CD4-positive, alpha-beta T cell treated with Interleukin-15 for 1 hour (primary cell): ENCODE results near the gene SERINC5.

Experiments used
- DNase-seq: peaks from one replicate; pipeline ENCODE4 v3.0.0-alpha.2; 2020

The SERINC5 gene

GRCh38 chr5:80254767-80255430, 949 bp downstream of the SERINC5 start:
- DNase-seq: no peak

- peak; percentile 24 for DNase-seq
Observed at GRCh38 chr5:80251636-80252035, 4.2 kb downstream of the SERINC5 start.

- no peak for DNase-seq
Observed at GRCh38 chr5:80250801-80251200, 5.0 kb downstream of the SERINC5 start.

GRCh38 chr5:80249901-80250300, 5.9 kb downstream of the SERINC5 start:
- DNase-seq: no peak

GRCh38 chr5:80248378-80248777, 7.5 kb downstream of the SERINC5 start:
- DNase-seq: no peak

GRCh38 chr5:80246995-80247729, 8.7 kb downstream of the SERINC5 start:
- peak; percentile 30 for DNase-seq

GRCh38 chr5:80246001-80246758, 9.7 kb downstream of the SERINC5 start:
- no peak for DNase-seq

GRCh38 chr5:80243567-80243966, 12.3 kb downstream of the SERINC5 start:
- DNase-seq: no peak

- DNase-seq: no peak
Observed at GRCh38 chr5:80242849-80243248, 13.0 kb downstream of the SERINC5 start.

GRCh38 chr5:80240368-80240986, 15.4 kb downstream of the SERINC5 start:
- DNase-seq: no peak

GRCh38 chr5:80239680-80240367, 16.0 kb downstream of the SERINC5 start:
- DNase-seq: no peak

- DNase-seq: no peak
Observed at GRCh38 chr5:80238778-80239679, 16.8 kb downstream of the SERINC5 start.

- DNase-seq: no peak
Observed at GRCh38 chr5:80238097-80238496, 17.8 kb downstream of the SERINC5 start.

GRCh38 chr5:80237243-80237642, 18.6 kb downstream of the SERINC5 start:
- DNase-seq: no peak

- no peak for DNase-seq
Observed at GRCh38 chr5:80234116-80234948, 21.5 kb downstream of the SERINC5 start.

- DNase-seq: no peak
Observed at GRCh38 chr5:80231693-80232092, 24.2 kb downstream of the SERINC5 start.

GRCh38 chr5:80231243-80231642, 24.6 kb downstream of the SERINC5 start:
- DNase-seq: no peak

- no peak for DNase-seq
Observed at GRCh38 chr5:80230269-80230992, 25.4 kb downstream of the SERINC5 start.

- DNase-seq: no peak
Observed at GRCh38 chr5:80229902-80230255, 26.0 kb downstream of the SERINC5 start.

- DNase-seq: no peak
Observed at GRCh38 chr5:80227979-80228596, 27.8 kb downstream of the SERINC5 start.
